NCI-H2029 treated with DMSO at 0.1 percent for 48 hours (cell line): ENCODE results near the gene TOP3B.
"Not testable (repeated sequence)": the region's sequence is repeated elsewhere in the genome, so short reads cannot be mapped to it uniquely, and the experiment has no call there.

Experiments used
- DNase-seq: peaks from one replicate; lab custom pipeline; 2025; lab: John Stamatoyannopoulos, UW

Gene TOP3B

GRCh38 chr22:21943571-21944448 lies 38.8 kb downstream of the TOP3B start:
- no peak for DNase-seq

DNA sequence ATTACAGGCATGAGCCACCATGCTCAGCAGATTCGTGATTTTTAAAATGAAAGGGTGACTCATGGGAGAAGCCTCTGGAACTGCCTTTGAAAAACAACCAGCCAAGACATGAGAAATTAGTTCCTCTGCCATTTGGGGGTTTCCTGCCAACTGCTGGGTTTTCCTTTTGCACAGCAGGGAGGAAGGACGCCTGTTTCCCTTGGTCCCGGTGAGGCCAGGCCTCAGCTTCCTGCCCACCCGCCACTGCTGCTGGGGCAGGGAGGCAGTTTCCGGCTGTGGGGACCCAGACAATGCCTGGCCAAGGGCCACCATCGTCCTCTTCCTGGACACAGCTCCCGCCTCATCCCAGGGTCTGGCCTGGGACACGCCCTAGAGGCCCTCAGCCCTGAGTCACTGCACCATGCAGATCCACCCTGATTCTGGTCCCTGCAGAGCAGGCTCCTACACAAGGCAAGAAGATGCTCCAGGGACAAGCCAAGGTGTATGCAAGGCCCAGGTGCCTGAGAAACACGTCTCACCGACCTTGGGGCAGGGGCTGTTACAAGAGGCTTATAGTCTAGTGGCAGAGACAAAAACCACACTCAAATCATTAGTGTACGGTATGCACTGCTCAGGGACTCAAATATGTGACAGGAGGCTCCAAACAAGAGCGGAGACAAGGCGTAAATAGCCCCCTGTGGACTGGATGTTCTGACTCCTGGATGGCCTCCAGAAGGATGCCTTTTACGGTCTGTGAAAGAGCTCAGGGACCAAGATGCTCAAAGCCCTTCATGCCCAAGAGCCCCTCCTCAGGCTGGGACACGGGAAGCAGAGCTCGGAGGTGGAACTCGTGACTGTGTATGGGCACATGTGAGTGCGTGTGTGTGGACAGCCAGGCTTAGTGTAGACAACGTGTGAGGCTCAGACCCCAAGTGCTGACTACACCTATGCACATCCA lies 39.9 kb downstream of the TOP3B start:
- DNase-seq, result no peak

GRCh38 chr22:21941921-21942320 lies 40.7 kb downstream of the TOP3B start:
- DNase-seq, result no peak

DNA sequence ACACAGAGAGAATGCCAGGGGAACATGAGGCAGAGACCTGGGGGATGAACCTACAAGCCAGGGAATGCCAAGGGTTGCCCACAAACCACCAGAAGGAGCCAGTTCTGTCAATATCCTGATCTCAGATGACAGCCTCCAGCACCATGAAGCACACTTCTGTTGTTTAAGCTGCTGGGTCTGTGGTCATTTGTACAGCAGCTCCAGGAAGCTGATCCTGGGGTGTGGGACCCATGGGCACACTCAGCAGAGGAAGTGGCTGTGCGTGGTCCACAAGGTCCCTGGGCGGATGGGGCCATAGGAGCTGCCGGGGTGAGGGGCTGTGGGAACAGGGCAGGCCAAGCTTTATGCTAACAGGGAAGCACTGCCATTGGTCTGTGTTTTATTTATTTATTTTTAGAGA lies 42.1 kb downstream of the TOP3B start:
- DNase-seq, result no peak

GRCh38 chr22:21939935-21940334 lies 42.7 kb downstream of the TOP3B start:
- DNase-seq, result not testable (repeated sequence)

GRCh38 chr22:21939461-21939913 lies 43.1 kb downstream of the TOP3B start:
- no peak for DNase-seq

DNA sequence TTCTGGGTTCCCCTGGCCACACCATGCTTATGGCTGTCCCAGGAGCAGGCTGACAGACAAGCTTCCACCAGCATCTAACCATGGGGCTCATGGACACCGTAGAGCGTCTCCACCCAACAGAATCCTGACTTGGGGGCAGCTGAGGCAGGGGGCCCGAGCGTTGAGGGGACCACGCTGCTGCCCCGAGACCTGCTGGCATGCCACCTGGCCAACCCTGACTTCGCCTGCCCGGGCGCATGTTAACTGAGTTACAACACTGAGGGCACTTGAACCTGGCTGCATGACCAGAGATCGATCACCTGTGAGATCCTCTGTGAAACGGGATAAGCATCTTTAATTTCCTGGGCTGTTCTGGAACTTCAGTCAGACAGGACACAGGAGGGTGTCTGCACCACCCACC lies 43.7 kb downstream of the TOP3B start:
- DNase-seq, result no peak

- peak; percentile 75 for DNase-seq
Measured at GRCh38 chr22:21938071-21938822, 44.3 kb downstream of the TOP3B start.

DNA sequence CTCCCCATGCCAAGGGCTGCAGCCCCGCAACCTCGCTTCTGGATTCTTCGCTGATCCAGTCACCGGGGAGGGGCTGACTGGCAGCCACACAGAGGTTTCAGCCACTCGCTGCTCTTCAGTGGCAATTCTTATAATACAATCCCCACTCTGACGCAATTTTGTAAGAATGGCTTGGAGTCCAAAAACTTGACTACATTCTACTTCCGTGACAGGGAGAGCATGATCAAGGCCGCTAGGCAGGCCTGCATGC lies 44.8 kb downstream of the TOP3B start:
- no peak for DNase-seq

DNA sequence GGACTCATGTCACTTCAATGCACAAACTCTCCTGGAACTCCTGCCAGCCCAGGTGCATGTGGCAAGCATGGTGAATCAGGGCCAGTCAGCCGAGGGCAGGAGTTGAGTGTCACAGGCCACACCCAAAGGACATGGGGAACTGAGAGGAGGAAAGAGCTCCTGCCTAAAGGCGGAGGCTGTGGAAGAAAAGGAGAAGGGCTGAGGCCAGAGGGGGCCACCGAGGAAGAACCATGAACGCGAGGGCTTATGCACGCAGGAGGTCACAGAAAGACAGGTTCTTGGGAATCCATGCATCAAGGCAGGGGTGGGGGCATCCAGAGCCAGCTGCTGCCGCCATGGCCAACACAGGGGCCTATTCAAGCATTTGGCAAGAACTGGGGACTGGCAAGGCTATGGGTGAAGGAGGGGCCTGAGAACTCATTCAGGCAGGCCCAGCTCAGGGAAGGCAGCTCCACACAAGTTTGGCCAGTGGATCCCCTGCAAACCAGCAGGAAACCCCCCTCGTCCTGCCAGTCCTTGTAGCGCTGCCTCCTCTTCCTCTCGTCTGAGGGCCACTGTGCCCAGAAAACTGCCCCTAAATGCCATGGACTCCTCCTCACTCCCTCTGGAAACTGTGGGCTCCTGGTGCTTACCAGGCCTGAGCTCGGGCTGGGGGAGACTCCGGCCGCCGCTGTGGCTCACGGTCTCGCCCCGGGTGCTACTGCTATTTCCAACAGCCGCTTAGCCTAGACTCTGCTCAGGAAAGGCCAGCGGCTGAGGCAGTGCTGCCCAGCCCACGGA lies 45.4 kb downstream of the TOP3B start:
- DNase-seq, result no peak

DNA sequence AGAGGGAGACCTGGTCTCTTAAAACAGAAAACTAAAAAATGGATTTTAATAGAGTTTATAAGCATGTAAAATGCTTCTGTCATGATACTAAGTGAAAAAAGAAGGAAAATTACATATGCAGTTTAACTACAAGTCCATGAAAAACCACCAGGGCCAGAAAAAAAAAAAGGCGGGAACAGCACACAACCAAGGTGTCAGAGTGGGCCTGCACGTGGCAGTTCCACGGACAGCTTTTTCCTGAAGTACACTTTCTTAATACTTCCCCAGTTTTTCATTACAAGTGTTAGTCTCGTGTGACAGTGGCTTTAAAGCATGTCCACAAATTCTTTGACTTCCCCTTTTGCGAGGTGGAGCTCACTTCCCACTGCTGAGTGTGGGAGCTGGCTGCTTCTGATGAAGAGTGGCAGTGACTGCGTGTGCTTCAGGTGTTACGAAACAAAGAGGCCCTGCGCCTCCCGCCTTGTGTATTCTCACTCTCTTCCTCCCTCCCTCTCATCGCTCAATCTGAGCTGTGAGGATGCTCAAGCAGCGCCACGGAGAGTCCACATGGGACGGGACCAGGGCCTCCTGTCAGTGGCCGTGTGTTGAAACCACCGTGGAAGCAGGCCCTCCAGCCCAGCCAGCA lies 46.3 kb downstream of the TOP3B start:
- no peak for DNase-seq

DNA sequence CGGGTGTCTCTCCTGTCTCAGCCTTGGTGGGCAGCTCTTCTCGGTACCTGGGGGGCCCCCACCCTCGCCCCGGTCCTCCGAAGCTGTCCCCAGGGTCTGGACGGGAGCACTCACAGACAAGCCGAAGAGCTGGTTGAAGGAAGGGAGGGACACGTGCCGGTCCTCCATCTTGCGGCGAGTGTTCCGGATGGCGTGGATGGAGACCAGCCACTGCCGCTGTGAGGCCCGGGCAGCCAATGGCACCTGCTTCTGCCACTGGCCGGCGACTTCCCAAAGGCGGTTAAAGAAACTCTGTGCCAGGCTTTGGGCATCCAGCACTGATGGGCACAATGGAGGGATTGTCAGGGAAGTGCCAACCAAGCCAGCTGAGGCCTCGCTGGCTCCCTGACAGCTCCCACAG lies 48.7 kb downstream of the TOP3B start:
- DNase-seq, result no peak

- no peak for DNase-seq
Measured at GRCh38 chr22:21933413-21933812, 49.2 kb downstream of the TOP3B start.

DNA sequence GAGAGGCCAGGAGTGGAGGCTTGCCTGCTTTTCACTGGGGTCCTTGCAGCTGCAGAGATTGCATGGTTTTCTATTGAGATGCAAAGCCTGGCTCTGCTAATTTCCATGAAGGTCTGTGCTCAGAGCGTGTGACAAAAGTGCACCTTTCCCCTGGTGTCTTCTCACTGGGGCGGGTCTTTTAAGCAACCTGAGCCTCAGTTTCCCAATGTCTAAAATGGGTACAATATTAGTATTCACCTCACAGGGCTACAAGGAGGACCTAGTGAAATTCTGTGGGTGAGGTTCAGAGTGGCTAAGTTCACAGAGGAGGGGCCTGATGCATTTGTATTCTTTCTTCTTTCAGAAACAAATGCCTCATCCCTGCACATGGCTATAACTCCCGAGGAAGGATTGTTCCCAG lies 50.2 kb downstream of the TOP3B start:
- DNase-seq, result no peak

DNA sequence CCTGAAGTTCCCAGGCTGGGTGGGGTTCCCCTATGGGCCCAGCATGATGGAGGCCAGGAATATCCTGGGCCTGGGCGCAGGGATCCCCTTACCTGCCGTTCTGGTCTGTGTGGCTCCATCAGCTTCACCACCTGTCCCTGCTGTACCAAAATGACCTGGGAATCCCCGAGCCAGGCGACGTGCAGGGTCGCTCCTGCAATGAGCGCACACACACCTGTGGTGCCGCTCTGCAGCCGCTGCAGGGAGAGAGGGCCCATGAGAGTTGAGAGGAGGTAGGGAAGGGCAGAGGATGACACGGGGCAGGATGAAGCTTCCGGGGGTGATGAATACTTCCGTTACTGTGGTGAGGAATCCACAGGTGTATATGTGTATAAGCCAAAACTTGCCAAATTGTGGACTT lies 51.5 kb downstream of the TOP3B start:
- DNase-seq, result no peak

DNA sequence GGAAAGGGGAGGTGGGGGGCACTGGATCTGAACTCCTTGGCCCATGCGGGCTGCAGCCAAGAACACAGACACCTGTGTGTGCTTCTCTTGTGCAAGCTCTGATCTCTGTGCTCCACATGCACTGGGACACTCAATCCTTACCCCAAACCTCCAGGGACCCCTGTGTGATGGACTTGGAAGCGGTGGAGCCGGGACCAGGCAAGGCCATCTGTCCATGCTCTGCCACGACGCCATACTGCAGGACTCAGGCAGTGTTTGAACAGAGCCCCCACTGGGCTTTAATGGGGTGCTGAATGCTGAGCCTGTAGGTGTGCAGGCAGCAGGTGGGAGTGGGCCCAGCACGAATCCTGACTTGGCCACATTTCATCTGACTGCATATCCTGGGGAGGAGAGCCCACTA lies 53.3 kb downstream of the TOP3B start:
- no peak for DNase-seq

DNA sequence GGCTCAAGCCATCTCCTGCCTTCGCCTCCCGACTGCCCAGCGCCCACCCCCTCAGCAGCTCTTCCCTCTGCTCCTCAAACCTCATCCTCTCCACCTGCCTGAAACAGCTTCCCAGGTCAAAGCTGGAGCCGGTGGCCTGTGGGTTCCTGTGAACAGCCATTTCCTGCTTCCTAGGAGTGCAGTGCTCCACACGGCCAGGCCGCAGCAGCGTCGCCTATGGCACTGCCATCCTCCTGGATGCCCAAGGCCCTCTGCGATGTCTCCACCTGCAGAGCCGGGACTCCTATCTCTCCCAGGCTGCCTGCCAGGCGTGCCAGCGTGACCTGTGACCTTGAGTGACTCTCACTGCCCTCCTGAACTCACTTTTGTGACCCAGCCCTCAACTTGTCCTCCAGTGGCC lies 54.5 kb downstream of the TOP3B start:
- DNase-seq, result no peak

GRCh38 chr22:21927174-21927823 lies 55.3 kb downstream of the TOP3B start:
- DNase-seq, result no peak

DNA sequence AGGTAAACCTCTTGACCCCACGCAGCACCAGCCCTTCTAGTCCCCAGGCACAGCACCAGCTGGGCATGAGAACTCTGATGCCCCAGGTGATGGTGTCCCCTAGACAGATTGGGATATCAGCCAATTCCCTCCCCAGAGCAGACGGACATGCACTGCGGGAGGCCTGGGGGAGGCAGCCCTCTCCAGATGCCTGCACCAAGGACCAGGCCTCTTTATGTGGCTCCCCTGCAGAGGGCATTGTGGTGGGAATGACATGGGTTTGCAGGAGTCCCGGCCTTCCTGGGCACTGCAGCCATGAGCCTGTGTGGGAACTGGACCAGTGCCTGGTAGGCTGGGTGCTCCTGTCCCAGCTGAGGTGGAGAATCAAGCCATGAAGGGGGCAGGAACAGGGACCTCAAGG lies 55.9 kb downstream of the TOP3B start:
- no peak for DNase-seq

GRCh38 chr22:21923163-21923561 lies 59.4 kb downstream of the TOP3B start:
- DNase-seq, result no peak
